Measurements from ENCODE around the gene WDR5.

- TF ChIP-seq, protein P1, sequence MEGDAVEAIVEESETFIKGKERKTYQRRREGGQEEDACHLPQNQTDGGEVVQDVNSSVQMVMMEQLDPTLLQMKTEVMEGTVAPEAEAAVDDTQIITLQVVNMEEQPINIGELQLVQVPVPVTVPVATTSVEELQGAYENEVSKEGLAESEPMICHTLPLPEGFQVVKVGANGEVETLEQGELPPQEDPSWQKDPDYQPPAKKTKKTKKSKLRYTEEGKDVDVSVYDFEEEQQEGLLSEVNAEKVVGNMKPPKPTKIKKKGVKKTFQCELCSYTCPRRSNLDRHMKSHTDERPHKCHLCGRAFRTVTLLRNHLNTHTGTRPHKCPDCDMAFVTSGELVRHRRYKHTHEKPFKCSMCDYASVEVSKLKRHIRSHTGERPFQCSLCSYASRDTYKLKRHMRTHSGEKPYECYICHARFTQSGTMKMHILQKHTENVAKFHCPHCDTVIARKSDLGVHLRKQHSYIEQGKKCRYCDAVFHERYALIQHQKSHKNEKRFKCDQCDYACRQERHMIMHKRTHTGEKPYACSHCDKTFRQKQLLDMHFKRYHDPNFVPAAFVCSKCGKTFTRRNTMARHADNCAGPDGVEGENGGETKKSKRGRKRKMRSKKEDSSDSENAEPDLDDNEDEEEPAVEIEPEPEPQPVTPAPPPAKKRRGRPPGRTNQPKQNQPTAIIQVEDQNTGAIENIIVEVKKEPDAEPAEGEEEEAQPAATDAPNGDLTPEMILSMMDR (IDR thresholded peaks at IDR 0.05), result no peak
- TF ChIP-seq POLR2A (IDR thresholded peaks at IDR 0.05) (no peak), EP300 (IDR thresholded peaks at IDR 0.05) (no peak)
Observed at GRCh38 chr9:134101623-134102149, 34.2 kb upstream of the WDR5 start.
